Spleen (tissue), 11 donors: ENCODE results near the gene PLCG2. TPM values are rescaled to one million over a fixed set of nuclear protein-coding genes. Genes with fewer than 3 reads are reported as not detected.
"Not testable (repeated sequence)": the region's sequence is repeated elsewhere in the genome, so short reads cannot be mapped to it uniquely, and the experiment has no call there.

Source experiments
- DNase-seq: peaks from one replicate; pipeline ENCODE4 v3.0.0-alpha.2; 2020
- H3K27ac ChIP-seq, 8 donors: fragments of 200-600 bp; sonication (generic) in 7 of 8; 1 replicate in 4 of 8; 2 replicates in 4 of 8; pipeline versions ENCODE4 v1.5.0 to v1.8.0; 2016 to 2021; ENCODE audit warnings: inconsistent platforms in 4 of 8, mild to moderate bottlenecking in 4 of 8, moderate library complexity in 1 of 8
- H3K27me3 ChIP-seq, 7 donors: fragments of 200-600 bp; sonication (generic) in 6 of 7; replicated peaks in 1 of 7; 1 replicate in 4 of 7; 2 replicates in 3 of 7; pipeline versions ENCODE4 v1.5.0 to v1.8.0; 2016 to 2021; ENCODE audit warnings: inconsistent platforms in 3 of 7, mild to moderate bottlenecking in 1 of 7
- H3K36me3 ChIP-seq, 6 donors: fragments of 200-600 bp; sonication (generic) in 5 of 6; 1 replicate in 4 of 6; 2 replicates in 2 of 6; pipeline versions ENCODE4 v1.5.0 to v1.8.0; 2016 to 2021; ENCODE audit warnings: inconsistent platforms in 2 of 6
- H3K4me1 ChIP-seq, 6 donors: fragments of 200-600 bp; sonication (generic) in 5 of 6; 1 replicate in 3 of 6; 2 replicates in 3 of 6; pipeline versions ENCODE4 v1.5.0 to v1.8.0; 2016 to 2021; ENCODE audit warnings: inconsistent platforms in 3 of 6
- H3K4me3 ChIP-seq, 8 donors: fragments of 200-600 bp; sonication (generic) in 7 of 8; 1 replicate in 4 of 8; 2 replicates in 4 of 8; pipeline versions ENCODE4 v1.5.0 to v1.8.0; 2016 to 2021; ENCODE audit warnings: inconsistent platforms in 4 of 8, mild to moderate bottlenecking in 4 of 8, moderate library complexity in 2 of 8
- H3K9me3 ChIP-seq, 8 donors: fragments of 200-600 bp; sonication (generic) in 7 of 8; 1 replicate in 4 of 8; 2 replicates in 4 of 8; pipeline versions ENCODE4 v1.5.0 to v1.8.0; 2016 to 2021; ENCODE audit warnings: inconsistent platforms in 4 of 8
- CTCF ChIP-seq, 11 experiments: fragments of 200-600 bp in 7 of 11; fragments of 450-650 bp in 4 of 11; sonication (generic) in 4 of 11; IDR thresholded peaks in 8 of 11; conservative IDR thresholded peaks in 3 of 11; 1 replicate in 7 of 11; 2 replicates in 4 of 11; pipeline versions ENCODE4 v1.4.0 to v1.8.0; 2016 to 2021; ENCODE audit warnings: antibody characterized with exemption in 11 of 11, inconsistent platforms in 4 of 11, mild to moderate bottlenecking in 1 of 11
- POLR2A ChIP-seq, 3 donors: fragments of 450-650 bp; IDR thresholded peaks; one replicate each; pipeline ENCODE4 v1.5.1; 2017; ENCODE audit warnings: antibody characterized with exemption in 3 of 3, mild to moderate bottlenecking in 1 of 3
- POLR2AphosphoS5 ChIP-seq, 3 donors: sonication (generic); formaldehyde crosslinking; IDR thresholded peaks; one replicate each; pipeline ENCODE4 v1.5.1; 2017; ENCODE audit warnings: antibody characterized with exemption in 3 of 3
- WGBS, 5 donors: extraction: QIAGEN DNeasy Blood & Tissue Kit in 3 of 5; methylation state at CpG; one replicate each; pipeline versions ENCODE4 v1.1.5 to v1.1.7; 2013 to 2018; 5-methylcytosine and 5-hydroxymethylcytosine counted together
- intact Hi-C: fragments of 100-400 bp; cut with DNase I; formaldehyde crosslinking; loops from one replicate; pipeline ENCODE4 v1.15.0; 2023; ENCODE audit warnings: low total_unique reads
- polyA plus RNA-seq, 3 donors: library from polyadenylated mRNA; stranded (reverse); fragments of 200-250 nt; gene quantifications; one replicate each; pipeline ENCODE4 v1.2.1, GENCODE V29; 2013
- total RNA-seq, 7 donors: library from RNA; depleted of rRNA in 3 of 7; stranded (reverse); fragments of >200 nt in 3 of 7; fragmentation: NEBNext Ultra II Directional in 4 of 7; extraction: Animal tissue kit (Norgen Biotek cat#: 25700) in 4 of 7; gene quantifications; one replicate each; pipeline versions ENCODE4 v1.1.0 to v1.2.1, GENCODE V29; 2016 to 2021
- donor health status: healthy with polysubstance abuse.
- donor health status: DM: no; HTN: no; CAD: no; lungs with moderate emphysema.
- donor health status: DM: no; HTN: no; CAD: no.
- donor health status: Bipolar disorder and iron deficiency.
- donor health status: healthy.
- donor health status: DM: no; HTN: no; CAD: no.
- donor health status: DM: yes; HTN: yes; CAD: no.

Gene PLCG2
- total and polyA plus RNA-seq, 10 donors: 57.1 to 277 (median 145) TPM

GRCh38 chr16:81967358-81967757 is 188.3 kb downstream of the PLCG2 start:
- Histone ChIP-seq H3K4me1 (no peaks in the 10 kb centered on the region), H3K4me3 (no peak overlapping the region), H3K36me3 (no peaks in the 10 kb centered on the region), H3K9me3 (peaks cover 4 to 35% (median 20%) of the 10 kb centered on the region in 8 donors), H3K27me3 (no peaks in the 10 kb centered on the region), H3K27ac (no peak overlapping the region)
- no peak for TF ChIP-seq POLR2AphosphoS5 (IDR thresholded peaks at IDR 0.05)
- no peak for TF ChIP-seq CTCF (IDR thresholded peaks at IDR 0.05 in 8 of 11, conservative IDR thresholded peaks at IDR 0.05 in 3 of 11)
- TF ChIP-seq POLR2A (IDR thresholded peaks at IDR 0.05): no peak
- intact Hi-C loops: no loop called here
- 60 to 62% (median 61%) methylated on average over 5 of the region's 5 CpGs for WGBS, 5 donors
- DNase-seq: no peak

GRCh38 chr16:81971853-81972252 is 192.8 kb downstream of the PLCG2 start:
- Histone ChIP-seq H3K27me3 (peaks cover 0 to 10% (median 0%) of the 10 kb centered on the region in 7 donors), H3K36me3 (no peaks in the 10 kb centered on the region), H3K4me1 (no peaks in the 10 kb centered on the region), H3K4me3 (no peak overlapping the region), H3K9me3 (peaks cover 4 to 68% (median 40%) of the 10 kb centered on the region in 8 donors), H3K27ac (no peak overlapping the region)
- no peak for DNase-seq
- intact Hi-C loops: no loop called here
- whole genome bisulfite sequencing, 5 donors: 95 to 100% (median 98%) methylated on average over 1 of the region's 1 CpG
- no peak for TF ChIP-seq POLR2A (IDR thresholded peaks at IDR 0.05)
- TF ChIP-seq POLR2AphosphoS5 (IDR thresholded peaks at IDR 0.05): no peak

- peaks cover 0 to 10% (median 0%) of the 10 kb centered on the region in 7 donors for H3K27me3 ChIP-seq
- intact Hi-C loops: no loop called here
- H3K4me1 ChIP-seq: no peaks in the 10 kb centered on the region
- H3K27ac ChIP-seq: no peak overlapping the region
- TF ChIP-seq POLR2AphosphoS5 (IDR thresholded peaks at IDR 0.05): no peak
- TF ChIP-seq POLR2A (IDR thresholded peaks at IDR 0.05): no peak
- no peak for TF ChIP-seq CTCF (IDR thresholded peaks at IDR 0.05 in 8 of 11, conservative IDR thresholded peaks at IDR 0.05 in 3 of 11)
- H3K36me3 ChIP-seq: no peaks in the 10 kb centered on the region
- no peak for DNase-seq
- H3K9me3 ChIP-seq: peaks cover 4 to 76% (median 44%) of the 10 kb centered on the region in 8 donors
- 51 to 67% (median 60%) methylated on average over 2 of the region's 2 CpGs for WGBS, 5 donors
- H3K4me3 ChIP-seq: no peak overlapping the region
Observed at GRCh38 chr16:81973737-81974136, 194.6 kb downstream of the PLCG2 start.

- no peaks in the 10 kb centered on the region for H3K4me1 ChIP-seq
- intact Hi-C loops: no loop called here
- DNase-seq: no peak
- peaks cover 0 to 10% (median 0%) of the 10 kb centered on the region in 7 donors for H3K27me3 ChIP-seq
- peaks cover 4 to 62% (median 40%) of the 10 kb centered on the region in 8 donors for H3K9me3 ChIP-seq
- TF ChIP-seq POLR2A (IDR thresholded peaks at IDR 0.05) (no peak), POLR2AphosphoS5 (IDR thresholded peaks at IDR 0.05) (no peak), CTCF (IDR thresholded peaks at IDR 0.05 in 8 of 11, conservative IDR thresholded peaks at IDR 0.05 in 3 of 11) (no peak)
- WGBS, 5 donors: 44 to 74% (median 55%) methylated on average over 1 of the region's 1 CpG
- no peak overlapping the region for H3K4me3 ChIP-seq
- H3K27ac ChIP-seq: no peak overlapping the region
- H3K36me3 ChIP-seq: no peaks in the 10 kb centered on the region
Observed at GRCh38 chr16:81975637-81976036, 196.5 kb downstream of the PLCG2 start.

GRCh38 chr16:81977335-81977942 is 198.3 kb downstream of the PLCG2 start:
- peaks cover 0 to 44% (median 22%) of the 10 kb centered on the region in 8 donors for H3K9me3 ChIP-seq
- WGBS, 5 donors: 88 to 95% (median 89%) methylated on average over 21 to 26 of the region's 26 CpGs
- H3K4me1 ChIP-seq, H3K36me3 ChIP-seq, H3K4me3 ChIP-seq, intact Hi-C loops, DNase-seq, H3K27ac ChIP-seq: not testable (repeated sequence)
- peaks cover 0 to 10% (median 0%) of the 10 kb centered on the region in 7 donors for H3K27me3 ChIP-seq
